Measurements from ENCODE around the gene ANTXR2.

The ANTXR2 gene

DNA sequence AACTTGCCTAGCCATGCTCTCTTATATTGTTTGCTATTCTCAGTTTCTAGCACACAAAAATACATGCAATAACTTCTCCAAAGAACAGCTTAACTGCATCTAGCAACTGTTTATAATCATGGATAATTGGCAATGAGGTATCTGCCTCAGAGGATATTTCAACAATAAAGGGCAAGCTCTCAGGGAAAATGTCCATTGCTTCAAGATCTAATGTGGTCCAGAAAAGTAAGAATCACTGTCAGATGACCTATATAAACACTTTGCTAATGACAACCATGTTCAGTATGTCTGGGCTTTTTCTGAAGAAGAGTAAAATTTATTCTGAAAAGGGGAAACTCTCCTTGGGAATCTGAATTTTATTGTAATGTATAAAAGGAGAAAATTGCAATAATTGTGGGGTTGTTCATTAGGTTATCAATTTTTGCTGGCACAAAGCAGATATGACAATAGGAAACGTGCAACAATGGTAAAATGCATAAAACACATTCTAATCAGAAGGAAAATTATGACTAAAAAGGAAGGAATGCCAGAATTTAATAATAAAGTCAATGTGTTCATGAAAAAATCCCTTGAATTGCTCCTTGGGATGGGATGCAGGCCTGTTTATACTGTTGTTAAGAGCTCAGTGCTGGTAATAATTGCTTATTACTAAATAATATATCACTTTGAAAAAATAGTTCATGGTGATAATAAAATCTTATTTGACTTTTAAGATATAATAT lies 90.3 kb downstream of the ANTXR2 start:
- no peak for DNase-seq

DNA sequence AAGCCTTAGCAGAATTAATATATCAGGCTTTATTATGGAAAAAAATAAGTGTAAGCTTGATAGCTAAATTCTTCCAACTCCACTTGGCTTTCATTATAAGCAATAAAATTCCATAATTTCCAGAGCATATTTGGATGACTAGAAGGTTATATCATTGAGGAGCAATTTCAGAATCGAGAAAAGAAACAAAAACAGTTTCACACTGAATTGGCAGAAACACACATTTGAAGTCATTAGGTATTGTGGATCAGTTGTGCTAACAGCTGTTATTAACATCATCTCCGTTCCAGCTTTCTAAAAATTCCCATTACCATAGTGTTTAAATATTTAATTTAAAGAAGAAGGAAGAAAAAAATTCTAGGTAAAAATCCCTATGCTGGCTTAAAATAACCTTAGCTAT lies 92.6 kb downstream of the ANTXR2 start:
- no peak for DNase-seq

DNA sequence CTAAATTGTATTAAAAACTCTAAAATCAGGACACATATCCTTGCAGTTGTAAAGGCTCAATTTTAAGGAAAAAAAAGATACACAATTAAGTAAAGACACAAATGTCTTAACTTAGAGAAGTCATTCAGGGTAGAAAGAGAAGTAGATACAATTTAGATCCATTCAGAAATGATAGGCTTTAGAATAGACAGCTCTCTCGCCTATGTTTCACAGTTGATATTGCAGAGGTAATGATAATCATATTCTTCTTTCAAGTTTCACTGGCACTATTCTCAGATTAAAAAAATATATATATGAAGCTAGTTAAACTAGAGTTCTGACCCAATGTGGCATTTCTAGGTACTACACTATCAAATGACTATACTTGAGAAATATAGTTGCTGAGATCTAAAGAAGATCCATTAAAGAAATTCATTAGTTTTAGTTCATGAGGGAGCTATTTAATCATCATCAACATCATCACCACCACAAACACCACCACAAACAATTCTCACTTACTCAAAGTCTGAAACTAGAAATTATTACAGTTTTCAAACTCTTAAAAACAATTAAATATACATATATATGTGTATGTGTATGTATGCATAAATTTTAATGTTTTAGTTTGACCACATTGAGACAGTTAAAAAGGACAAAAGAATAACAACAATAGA lies 93.1 kb downstream of the ANTXR2 start:
- DNase-seq: no peak

DNA sequence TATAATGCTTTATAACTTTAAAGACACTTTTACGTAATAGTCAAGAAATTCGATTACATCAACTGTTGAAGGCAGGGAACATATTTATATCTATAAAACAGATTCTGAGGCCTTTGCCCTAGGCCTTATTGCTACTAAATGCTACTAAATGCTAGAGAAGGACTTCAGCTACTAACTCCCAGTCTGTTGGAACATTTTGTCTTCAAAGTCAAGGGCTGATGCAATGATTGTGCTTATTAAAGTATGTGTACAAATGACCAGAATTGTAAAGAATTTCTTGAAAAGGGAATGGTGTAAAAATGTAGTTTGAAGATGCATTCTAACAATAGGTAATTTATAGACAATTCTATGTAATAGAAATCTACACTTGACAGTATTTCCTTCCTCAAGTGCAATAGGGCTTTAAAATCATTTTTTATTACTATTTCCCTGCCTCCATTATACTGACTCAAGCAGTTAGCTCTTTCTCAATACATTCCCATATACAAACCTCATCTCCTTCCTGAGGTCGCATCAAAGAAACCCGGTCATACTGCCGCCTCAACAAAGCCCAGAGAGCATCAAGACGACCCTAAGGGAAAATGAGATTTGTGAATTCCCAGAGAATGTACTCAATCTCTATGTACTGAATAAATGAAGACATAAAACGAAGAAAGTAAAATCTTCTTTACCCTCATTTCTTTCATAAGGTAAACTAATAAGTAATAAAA lies 95.7 kb downstream of the ANTXR2 start:
- no peak for DNase-seq

DNA sequence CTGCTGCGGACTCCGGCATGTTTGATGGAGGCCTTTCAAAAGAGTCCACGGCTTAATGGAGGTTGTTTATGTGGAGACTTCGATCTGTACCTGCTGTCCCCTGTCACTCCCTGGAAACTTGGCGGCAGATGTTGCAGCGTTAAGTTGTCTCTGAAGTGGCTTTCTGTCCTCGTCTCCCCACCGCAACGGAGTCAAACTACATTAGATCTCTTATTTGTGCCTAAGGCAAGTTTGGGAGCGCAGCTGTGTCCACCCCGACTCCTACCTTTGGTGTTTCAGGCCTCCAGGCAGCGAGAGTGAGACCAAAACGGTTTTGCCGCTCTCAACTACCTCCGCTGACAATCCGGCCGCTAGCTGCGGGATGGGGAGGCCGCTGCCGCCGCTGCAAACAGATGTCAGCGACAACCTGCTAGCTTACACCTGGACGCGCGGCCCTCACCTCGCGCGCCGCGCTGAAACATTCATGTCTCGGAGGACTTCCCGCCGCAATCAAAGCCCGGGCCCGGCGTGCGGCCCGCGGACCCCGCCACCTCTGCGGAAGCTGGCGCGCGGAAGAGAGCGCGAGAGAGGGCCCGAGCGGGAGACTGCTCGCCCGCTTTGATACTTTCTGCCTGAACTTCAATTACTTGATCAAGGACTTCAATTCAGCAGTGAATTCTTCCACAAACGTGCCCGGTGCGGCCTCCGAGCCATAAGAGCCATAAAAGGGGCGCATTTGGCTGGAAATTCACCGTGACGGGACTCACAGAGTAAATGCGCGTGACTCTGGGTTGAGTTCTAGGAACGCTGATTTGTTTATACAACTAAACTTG lies 108.4 kb downstream of the ANTXR2 start:
- DNase-seq: no peak

DNA sequence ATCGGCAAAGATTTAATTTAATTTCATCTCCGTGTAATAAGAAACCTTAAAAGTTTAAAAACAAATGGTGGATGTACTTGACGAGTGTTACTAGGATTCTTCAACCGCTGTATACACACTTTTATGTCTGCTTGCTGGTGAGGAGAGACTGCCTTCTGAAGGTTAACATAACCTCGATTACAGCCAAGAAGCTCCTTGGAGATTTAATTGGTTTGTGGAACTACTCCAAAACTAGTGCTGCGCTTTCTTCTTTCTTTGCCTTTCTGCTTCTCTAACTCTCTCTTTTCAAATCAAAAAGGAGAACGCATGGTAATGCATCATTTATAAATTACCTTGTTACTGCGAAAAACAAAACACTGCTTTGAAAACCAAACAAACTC lies 109.0 kb downstream of the ANTXR2 start:
- DNase-seq: no peak

DNA sequence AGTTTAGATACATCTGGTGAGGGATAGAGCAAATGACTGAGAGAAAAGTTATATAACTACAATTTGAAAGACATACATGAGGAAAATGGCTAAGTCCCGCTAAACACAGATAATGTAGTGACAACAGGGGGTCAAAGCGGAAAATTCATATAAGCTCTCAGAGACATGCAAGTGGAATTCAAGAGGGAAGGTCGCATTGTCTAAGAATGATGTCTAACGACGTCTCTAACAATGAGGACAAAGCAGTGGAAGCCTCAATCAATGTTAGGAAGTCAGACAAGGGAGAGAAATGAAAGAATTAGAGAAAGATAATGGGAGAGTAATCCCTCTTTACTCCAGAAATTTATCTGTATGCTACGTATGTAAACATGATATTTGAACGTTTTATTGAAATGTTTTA lies 113.4 kb downstream of the ANTXR2 start:
- no peak for DNase-seq

DNA sequence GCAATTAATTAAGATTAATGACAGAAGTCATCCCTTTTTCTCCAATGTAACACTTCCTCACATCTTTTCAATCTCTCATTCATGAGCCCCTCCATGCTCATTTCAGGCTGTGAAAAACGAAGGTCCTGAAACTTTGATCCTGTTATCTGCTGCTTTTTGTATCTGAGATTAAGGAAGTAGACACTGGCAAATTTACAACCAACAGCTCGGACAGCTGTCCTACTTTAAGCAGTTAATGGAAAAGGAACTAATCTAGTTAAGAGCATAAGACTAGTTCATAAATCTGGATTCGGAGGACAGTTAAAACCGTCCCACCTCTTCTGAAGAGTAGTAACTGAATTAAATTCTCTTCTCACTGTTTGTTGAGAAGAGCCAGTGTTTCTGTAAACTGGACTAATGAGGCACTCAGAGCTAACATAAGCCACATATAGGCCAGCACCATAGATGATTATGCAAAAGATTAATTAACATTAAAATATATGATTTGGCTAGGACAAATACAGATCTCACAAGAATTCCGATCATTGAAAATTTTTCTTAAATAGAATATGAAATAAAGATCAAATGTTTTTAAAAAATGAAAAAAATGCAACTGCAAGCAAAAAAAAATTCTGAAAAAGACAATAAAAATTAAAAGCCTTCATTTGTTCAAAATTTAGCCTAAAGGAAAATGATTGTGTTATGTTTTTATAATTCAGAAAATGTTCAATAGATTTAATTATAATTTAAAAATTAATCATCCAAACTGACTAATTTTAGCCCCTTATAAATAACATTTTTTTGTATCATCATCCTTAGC lies 114.4 kb downstream of the ANTXR2 start:
- DNase-seq: no peak

DNA sequence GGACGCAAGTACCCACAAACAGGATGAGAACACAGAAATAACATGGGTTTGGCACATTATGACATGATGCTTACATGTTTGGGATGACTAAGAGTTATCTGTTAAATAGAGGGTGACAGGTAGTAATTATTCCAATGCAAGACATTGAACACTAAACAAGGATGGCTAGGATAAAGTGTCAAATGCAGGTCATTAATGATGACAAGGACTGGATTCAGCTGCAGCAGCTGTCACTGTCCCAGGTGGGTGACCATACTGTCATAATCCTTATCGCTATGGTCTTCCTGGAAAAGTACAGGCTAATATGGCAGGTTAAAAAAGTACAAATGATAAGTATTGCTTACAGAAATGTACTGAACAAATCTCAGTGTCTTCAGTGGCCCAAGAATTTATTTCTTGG lies 123.9 kb downstream of the ANTXR2 start:
- DNase-seq: no peak

DNA sequence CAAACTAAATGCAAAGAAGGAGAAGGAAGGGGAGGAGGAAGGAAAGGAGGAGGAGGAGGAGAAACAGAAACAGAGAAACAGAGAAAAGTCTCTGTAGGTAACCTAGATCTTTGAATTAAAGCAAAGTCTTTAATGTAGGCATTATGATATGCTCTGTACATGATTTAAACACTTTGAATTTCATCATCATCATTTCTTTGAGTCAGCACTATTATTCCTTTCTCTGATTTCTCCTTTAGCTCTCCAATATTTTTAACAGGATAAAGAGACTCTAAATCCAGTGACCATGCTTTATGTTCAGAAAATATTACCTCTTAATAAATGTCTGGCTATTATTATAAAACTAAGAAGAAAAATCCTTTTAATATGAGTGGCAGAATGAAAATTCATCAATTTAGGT lies 124.3 kb downstream of the ANTXR2 start:
- DNase-seq: no peak

DNA sequence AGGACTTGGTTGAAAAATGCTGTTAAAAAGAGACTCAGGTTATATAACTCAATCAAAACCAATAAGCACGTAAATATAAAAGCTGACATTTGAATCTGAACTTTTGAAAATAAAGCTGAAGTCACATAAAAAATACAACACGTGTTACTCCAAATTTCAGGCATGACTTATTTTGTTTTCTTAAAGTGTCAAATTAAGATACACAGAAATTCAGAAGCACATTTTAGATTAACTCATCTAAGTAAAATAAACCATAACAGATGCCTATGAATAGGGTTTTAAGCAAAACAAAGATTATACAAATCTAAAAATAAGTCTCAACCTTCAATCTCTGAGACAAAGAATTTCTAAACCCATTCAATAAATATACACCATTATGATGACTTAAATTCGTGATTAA lies 124.8 kb downstream of the ANTXR2 start:
- no peak for DNase-seq

DNA sequence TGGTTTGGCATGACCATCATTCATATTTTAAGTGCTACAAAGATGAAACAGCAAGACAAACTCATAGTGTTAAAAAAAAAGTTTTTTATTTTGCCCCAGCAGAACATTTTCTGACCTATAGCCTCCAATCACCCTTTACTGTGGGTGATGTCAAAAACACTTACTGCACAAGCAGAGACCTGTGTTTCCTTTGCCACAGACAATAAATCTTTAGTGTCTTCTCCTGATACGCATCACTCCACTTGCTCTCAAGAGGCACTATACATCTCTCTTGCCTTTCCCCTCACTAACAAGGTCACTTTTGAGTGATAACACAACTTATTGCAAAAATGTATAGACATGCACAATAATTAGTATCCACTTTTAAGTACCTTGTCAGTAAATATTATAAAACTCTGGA lies 125.6 kb downstream of the ANTXR2 start:
- DNase-seq: no peak

DNA sequence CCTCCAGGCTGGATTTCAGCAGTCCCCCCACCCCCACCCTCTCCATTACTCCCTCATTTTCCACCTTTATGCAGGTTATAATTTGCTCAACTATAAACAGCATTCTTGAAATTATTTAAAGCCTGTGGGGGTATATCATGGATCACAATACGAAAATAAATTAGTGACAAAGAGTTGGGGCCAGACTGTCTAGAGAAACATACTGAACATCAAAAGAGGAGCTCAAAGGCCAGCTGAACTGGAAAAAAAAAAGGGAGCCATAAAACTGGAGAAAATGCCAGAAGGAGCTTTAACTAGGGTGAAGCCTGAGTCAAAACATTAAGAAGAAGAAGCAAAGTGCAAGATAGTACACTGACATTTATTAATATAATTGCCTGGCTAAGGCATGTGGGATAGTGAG lies 137.8 kb downstream of the ANTXR2 start:
- DNase-seq: no peak

DNA sequence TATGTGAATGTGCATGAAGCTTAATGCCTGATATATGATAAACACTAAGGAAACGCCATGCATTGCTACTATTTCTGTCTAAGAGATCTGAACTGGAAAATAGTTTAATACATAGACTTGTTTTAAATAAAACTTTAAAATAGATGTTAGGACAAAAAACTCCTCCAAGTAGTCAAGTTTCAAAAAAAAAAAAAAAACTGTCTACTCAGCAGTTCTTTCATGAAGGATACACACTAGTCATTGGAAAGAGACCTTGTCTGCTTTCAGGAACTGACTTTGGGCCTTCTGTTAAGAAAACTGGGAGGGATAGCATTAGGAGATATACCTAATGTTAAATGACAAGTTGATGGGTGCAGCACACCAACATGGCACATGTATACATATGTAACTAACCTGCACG lies 138.4 kb downstream of the ANTXR2 start:
- no peak for DNase-seq

DNA sequence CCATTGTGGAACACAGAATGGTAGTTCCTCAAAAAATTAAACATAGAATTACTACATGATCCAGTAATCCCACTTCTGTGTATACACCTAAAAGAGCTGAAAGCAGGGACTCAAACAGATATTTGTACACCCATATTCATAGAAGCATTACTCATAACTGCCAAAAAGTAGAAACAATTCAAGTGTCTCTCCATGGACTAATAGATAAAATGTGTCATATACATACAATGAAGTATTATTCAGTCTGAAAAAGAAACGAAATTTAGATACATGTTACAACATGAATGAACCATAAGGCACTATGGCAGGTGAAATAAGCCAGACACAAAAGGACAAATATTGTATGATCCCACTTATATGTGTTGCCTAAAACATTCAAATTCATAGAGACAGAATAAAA lies 145.1 kb downstream of the ANTXR2 start:
- no peak for DNase-seq

DNA sequence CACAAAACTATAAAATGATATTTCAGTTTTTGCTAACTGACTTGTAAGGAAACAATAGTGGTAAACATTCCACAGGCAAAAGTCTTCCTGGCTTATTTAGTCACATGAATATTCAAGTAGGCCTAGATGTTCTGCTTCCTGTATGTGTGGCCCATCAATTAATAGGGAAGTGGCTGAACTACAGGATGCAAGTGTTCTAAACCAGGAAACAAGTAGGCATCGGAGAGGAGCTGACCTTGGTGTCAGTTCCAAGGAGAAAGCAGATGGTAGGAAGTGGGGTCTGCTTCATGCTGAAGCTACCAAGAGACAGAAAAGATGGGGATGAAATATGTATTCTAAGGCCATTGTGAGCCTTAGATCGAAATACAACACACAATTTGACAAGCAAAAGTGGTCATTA lies 149.7 kb downstream of the ANTXR2 start:
- DNase-seq: no peak

DNA sequence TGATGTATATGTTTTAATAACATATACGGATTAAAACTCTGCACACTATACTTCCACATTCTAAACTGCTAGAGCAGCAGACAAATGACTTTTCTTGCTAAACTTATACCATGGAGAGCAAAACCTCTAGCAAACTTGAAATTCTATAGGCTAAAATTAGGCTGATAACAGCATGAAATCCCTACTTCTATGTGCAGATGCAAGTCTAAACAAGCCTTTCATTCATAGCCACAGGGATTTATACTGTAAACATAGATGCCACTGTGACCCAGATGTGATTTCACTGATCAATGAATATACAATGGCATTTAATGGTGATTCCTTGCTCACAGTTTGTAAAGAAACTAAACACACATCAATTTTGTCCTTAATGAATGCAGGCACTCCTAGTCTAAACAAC lies 151.0 kb downstream of the ANTXR2 start:
- no peak for DNase-seq

DNA sequence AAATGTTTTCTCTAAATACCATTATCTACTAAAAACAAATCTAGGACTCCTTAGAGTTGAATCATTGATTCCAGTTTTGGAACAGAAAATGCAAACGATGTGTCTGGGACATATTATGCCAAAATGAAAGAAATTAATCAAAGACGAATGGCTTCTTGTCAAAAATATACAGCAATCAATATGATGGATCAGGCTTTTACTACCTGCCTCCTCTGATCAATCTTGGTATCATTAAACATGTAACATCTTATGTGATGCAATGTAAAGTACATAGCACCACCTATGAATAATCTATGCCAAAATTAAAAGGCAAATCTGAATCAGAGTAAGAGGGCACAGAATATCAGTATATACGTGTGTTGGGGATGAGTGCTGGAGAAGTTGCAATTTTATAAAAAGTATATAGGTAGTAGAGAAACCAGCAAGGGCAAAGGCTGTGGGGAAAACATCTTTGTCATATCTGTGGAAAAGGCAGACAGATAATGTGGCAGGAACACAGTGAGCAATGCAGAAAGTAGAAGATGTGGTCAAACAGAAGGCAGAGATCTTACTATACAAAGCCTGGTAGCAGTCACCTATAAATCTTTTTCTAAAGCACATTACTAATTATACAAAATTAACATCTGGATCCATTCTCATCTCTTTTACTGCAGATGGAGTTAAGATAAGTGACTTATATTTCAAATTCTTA lies 152.7 kb downstream of the ANTXR2 start:
- DNase-seq: no peak

DNA sequence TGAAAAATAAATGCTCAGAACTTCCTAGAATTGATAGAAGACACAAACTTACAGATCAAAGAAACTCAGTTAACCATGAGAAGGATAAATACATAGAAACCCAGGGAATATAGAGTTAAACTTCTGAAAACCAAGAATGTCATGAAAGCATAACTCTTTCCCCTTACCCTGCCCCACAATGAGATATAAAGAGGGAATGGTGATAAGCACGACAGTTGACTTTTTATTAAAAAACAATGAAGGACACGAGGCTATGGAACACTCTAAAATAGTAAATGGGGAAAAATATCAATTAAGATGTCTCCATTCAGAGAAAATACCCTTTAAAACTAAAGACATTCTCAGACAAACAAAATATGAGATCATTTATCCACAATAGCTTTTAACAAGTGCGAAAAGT lies 154.7 kb downstream of the ANTXR2 start:
- no peak for DNase-seq

DNA sequence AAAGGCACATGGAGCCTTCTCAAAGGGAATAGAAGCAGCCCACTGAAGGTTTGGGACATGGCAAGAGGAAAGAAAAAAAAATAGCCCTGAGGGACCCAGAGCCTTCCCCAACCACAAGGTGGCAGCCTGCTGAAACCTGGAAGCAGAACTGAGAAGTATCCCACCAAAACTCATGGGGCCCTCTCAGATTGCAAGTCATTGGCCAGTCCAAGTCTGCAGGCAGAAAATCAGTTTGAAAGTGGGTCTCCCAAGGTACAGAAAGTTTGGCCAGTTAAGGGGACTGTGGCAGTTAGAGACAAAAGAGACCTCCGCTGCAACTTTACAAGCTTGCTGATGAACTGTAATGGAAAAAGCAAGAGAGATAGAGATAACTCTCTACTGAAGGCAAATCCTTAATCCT lies 155.8 kb downstream of the ANTXR2 start:
- peak; percentile 53 for DNase-seq

DNA sequence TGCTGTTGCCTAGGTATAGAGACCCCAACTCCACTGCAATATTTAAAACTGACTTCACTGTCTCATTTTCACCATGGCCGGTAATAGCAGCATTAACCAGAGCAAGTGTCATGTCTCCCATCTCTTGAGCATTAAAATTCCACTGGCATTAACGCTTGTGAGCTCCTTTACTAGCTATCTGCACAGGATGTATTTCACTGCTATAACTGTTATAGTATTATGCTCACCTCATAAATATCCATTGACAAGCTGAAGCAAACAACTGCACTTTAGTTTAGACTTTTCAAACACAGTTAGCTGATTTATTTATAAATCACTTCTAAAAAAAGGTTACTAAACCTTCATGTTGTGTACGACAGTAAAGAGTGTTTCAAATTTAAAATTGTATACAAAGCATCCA lies 157.8 kb downstream of the ANTXR2 start:
- DNase-seq: no peak

DNA sequence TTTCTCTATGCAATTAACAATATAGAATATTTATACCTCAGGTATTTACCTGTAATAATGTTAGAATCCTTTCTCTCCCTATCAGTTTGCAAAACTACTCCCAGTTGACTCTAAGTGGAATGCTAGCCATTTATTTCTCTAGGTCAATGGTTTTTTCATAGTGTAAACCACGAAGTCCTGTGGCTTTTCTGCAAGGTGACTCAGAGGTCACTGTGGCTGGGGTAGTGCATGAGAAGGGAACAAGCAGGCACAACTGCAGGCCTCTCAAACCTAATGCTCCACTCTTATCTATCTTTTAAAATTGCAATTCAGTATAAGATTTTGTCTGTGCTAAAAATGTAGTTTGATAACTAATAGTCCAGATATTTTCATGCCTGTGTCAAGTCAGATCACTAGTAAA lies 159.4 kb downstream of the ANTXR2 start:
- DNase-seq: peak; percentile 42
